CD4-positive, alpha-beta T cell treated with Interleukin-21 for 1 hour (primary cell): ENCODE results near the gene MMP28.

Experiments
- DNase-seq: peaks from one replicate; pipeline ENCODE4 v3.0.0-alpha.2; 2020

MMP28 gene

DNA sequence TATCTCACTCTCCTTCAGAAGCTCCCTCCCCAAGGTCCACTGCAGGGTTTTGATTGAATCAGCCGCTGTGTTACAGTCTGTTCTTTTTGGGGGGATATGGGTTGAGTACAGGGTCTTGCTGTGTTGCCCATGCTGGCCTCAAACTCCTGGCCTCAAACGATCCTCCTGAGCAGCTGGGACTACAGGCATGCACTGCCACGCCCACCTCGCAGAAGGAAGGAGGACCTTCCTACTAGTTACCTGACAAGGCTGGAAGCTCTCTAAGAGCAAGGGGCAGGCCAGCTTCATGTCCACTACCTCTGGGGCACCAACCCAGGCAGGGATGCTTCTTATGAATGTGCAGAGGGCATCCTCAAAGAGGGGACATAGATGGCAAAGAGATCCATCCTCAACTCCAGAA is 1.9 kb upstream of the MMP28 start:
- DNase-seq = no peak

DNA sequence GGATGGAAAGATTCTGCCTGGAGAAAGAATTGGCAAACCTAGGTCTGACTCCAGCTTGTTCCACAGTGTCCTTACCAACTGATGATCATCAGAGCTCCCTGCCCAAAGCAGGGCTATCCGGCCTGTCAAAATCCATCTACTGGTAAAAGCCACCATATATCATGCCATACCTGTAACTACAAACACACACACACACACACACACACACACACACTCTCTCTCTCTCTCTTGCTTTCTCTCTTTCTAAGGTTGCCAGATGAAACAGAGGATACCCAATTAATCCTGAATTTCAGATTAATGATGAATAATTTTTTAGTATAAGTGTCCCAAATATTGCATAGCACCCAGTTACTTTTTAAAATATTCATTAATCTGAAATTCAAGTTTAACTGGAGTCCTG is 1.5 kb upstream of the MMP28 start:
- no peak for DNase-seq

- DNase-seq = no peak
Observed at GRCh38 chr17:35795871-35796265, 427 bp upstream of the MMP28 start.

GRCh38 chr17:35793257-35793656 is 2.2 kb downstream of the MMP28 start:
- no peak for DNase-seq

GRCh38 chr17:35791681-35792350 is 3.6 kb downstream of the MMP28 start:
- no peak for DNase-seq

- no peak for DNase-seq
Observed at GRCh38 chr17:35790841-35791240, 4.6 kb downstream of the MMP28 start.

DNA sequence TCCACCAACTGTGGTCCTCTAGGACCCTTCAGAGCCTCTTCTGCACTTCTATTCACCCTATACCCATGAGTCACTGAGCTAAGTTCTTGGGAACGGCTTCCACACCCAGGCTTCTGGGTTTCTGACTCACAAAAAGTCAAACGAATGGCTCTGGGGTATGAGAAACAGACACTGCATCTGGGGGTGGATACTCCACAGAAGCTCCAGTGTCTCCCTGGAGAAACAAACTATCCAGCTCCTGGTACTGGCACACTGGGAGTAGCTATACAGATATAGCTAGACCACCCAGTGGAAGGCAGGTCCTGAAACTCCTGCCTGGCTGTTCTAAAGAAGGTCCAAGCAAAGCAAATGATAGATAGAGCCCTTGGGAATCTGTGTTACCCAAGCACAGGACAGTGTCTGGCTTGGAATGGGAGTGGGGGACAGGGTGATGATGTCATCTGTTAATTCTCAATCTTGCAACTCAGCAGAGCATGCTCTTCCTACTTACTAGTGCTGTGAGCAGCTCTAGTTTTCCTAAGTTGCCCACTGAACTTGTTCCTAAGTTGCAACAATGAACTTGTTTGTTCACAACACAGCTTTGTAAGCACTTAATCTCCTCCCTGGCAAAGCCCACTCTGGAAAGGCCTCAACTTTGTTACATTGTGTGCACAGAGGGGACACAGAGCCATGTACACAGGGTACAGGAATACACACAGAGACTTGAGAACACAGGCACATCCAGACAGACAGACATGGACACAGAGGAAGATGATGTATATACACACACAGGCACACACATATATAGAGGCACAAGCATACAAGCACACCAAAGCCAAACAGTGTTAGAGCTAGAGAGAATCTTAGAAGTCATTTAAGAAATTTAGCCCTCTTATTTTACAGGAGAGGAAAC is 6.7 kb downstream of the MMP28 start:
- DNase-seq = no peak

DNA sequence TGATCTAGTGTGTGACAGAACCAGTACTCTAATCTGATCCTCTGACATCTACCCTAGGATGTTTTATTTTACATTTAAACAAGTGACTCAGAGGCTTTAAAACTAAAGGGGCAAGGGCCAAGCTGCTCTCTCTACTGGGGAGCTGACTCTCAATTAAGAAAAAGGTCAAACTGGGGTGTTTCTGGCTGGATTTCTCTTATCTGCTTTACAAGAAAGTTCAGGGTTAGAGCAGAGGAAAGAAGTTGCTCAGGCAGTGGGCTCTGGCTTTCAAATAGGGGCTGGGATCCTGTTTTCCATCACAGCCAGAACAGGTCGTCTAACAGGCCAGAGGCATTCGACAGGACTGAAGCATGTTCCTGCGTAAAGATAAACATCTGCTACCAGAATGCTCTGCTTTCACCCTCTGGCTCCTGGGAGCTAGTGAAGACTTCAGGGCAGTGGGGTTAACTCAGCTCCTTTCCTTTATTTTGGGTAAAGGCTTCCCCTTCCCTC is 8.5 kb downstream of the MMP28 start:
- DNase-seq = no peak

DNA sequence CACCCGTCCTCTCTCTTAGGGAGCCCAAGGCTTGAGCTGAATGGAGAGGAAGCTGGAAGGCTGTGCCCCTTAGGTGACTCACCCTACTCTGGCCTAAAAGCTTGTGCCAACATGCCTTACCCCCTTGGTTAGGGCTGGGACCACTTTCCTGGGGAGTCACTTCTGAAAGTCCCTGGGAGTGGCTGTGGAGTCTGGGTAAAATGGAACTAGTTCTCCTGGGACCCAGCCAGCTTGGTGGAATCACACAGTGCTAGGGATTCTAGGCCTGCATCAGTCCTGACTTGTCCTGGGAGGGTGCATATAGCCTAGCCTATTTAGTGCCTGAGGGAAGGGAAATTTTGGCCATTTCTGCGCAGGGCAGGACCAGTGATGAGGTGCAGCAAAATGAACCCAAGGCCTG is 10.5 kb downstream of the MMP28 start:
- no peak for DNase-seq

GRCh38 chr17:35780950-35781349 is 14.5 kb downstream of the MMP28 start:
- no peak for DNase-seq

DNA sequence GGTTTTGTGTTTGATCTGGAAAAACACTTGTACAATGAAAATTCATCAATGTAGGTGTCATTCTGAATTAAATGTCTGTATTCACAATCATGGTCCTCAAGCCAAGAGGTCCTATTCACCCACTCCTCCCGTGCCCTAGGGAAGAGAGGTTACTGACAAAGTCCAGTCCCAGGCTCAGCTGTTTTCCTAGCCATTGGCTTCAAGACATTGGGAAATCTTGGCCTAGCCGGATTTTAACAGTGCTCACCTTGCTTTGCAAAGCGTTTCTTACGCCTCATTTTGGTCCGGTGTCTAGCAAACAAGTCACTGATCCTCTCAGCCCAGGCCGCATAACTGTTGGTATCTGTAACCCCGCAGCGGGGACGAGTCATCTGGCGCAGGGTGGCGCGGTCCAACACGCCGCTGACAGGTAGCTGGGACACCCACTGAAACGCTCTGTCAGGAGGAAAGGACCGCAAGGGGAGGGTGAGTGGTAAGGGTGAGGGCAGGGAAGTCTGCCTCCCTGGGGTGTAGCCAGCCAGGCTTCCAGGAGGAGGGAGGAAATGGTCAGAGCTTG is 16.7 kb downstream of the MMP28 start:
- DNase-seq = no peak

DNA sequence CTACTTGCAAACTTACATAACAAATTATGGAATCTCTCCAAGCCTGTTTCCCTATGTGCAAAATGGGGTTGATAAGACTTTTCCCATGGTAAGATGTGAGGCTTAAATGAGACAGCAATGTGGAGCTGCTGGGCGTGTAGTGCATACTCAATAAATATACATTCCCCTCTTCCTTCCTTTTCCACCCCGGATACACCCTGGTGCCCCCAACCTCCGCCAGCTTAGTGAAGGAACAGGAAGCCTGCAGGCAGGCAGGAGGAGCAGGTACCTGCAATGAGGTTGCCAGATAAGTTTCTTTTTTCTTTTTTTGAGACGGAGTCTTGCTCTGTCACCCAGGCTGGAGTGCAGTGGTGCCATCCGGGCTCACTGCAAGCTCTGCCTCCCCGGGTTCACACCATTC is 19.9 kb downstream of the MMP28 start:
- DNase-seq = no peak

DNA sequence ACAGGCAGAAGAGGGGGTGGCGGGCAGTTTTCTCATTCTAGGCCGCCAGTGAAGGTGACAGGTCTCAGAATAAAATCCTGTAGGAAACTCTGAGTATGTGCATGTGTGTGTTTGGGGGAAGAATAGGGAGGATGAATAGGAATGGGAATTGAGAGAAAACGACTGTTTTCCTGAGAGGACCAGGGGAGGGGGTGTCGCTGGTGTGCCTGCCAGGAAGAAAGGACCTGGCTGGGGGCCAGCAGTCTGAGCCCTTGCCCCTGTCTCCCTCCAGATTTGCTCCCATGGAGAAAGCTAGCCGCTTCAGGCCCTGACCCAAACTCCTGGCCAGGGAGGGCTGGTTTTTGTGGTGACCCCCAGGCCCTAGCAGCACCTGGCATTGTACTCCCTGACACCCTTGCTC is 20.4 kb downstream of the MMP28 start:
- DNase-seq = no peak

- DNase-seq = no peak
Observed at GRCh38 chr17:35774499-35774898, 20.9 kb downstream of the MMP28 start.

DNA sequence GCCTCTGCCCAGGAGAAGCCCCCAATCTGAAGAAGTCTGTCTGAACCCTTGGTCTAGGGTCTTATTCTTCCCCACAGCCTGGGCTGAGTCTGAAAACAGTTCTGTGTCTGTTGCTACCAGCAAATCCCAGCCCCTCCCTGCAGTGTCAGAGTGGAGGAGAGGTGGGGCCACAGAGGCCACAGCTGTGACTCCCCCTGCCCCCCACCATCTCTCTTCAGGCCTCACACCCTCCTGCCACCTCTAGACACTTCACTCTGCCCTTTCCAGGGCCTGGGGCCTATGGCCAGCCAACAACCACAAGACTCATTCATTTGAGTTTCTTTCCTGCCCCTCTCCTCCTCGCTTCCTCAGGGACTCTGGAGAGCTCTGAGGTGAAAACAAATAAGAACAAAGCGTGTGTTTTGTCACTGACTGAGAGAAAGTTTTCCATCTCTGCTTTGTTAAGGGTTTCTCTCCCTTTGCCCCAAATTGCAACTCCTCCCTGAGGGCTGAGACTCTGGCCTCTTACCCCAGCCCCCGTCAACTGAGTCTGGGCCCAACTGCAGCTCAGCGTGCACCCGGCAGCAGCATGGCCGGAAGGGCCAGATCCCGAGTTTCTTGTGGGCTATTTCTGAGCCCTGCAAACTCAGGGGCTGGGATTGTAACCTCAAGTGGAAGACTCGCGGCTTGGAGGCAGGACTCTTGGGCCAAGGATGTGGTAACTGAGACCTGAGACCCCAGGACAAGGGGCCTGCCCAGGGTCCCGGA is 21.6 kb downstream of the MMP28 start:
- DNase-seq = no peak

GRCh38 chr17:35773129-35773528 is 22.3 kb downstream of the MMP28 start:
- no peak for DNase-seq

- no peak for DNase-seq
Observed at GRCh38 chr17:35769895-35770486, 25.4 kb downstream of the MMP28 start.

DNA sequence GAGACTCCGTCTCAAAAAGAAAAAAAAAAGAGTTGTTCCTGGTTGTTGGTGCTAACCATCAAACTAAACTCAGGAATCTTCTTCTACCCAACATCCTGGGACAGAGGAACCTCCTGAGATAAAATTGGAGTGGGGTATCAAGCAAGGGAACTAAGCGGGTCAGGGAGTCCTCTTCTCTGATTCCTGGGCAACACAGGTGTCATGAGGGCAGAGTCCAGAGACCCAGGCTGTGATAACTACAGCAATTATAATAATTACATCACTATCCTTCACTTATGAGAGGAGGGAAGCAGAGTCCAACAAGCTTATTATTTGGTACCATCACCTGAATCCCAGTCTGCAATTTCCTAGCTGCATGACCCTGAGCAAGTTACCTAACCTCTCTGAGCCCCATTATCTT is 26.6 kb downstream of the MMP28 start:
- DNase-seq = no peak

- peak; percentile 45 for DNase-seq
Observed at GRCh38 chr17:35766903-35767510, 28.4 kb downstream of the MMP28 start.

DNA sequence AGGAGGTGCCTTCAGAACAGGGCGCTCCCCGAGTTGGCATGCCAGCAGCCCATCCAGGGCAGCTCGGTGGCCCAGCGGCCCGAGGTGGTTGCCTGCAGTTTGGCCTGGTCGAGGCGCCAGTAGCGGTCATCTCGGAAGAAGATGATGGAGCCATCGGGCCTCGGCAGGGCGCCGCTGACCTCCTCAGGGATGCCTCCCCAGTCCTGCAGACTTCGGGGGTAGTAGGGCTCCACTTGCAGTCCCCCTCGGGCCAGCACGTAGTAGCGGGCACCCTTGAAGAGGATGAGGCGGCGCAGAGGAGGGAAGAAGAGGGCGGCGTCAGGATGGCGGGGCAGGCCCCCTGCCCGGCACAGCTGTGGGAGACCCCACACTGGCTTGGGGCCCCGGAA is 29.0 kb downstream of the MMP28 start:
- DNase-seq = no peak

GRCh38 chr17:35765756-35766488 is 29.5 kb downstream of the MMP28 start:
- DNase-seq = no peak
